ENCODE measurements around the gene GYG2. TPM values are rescaled to one million over a fixed set of nuclear protein-coding genes. Genes with fewer than 3 reads are reported as not detected.

The GYG2 gene
- total RNA-seq, 1 experiment from 2014 or later, result not detected

- TF ChIP-seq CTCF (IDR thresholded peaks at IDR 0.05 in 2 of 3, conservative IDR thresholded peaks at IDR 0.05 in 1 of 3; ENCODE audit: borderline replicate concordance in 1 of 3, insufficient read depth in 1 of 3, low read depth in 2 of 3, low read length in 2 of 3) (no peak), REST (IDR thresholded peaks at IDR 0.05; ENCODE audit: low read depth) (no peak), JUND (IDR thresholded peaks at IDR 0.05) (no peak), POLR2AphosphoS5 (IDR thresholded peaks at IDR 0.05; ENCODE audit: low read depth, low read length) (no peak), ZNF274 (IDR thresholded peaks at IDR 0.05; ENCODE audit: low read depth, low read length) (no peak)
These were observed 12.2 kb downstream of the GYG2 start (continued) for GRCh38 chrX:2840961-2841360.

GRCh38 chrX:2841537-2841936 lies 12.8 kb downstream of the GYG2 start:
- BruUV-seq (replicated peaks), result no TSS peak
- Histone ChIP-seq H3K4me1 (ENCODE audit: control insufficient read depth in 1 of 2, insufficient read depth in 2 of 2, low read length in 2 of 2) (no peaks in the 10 kb centered on the region), H3K27ac (ENCODE audit: low read depth, low read length) (no peak overlapping the region), H4K20me1 (ENCODE audit: insufficient read depth) (no peaks in the 10 kb centered on the region), H3K9me2 (ENCODE audit: insufficient read depth) (no peaks in the 10 kb centered on the region), H3K36me3 (ENCODE audit: control insufficient read depth in 1 of 2, insufficient read depth in 2 of 2, low read length in 2 of 2) (no peaks in the 10 kb centered on the region), H3K9ac (ENCODE audit: low read length) (no peak overlapping the region), H2AFZ (ENCODE audit: low read depth, low read length, poor library complexity, severe bottlenecking) (no peak overlapping the region), H3K4me3 (replicated peaks in 1 of 2; ENCODE audit: low read depth in 1 of 2, low read length in 2 of 2) (no peak overlapping the region), H3K9me3 (ENCODE audit: control insufficient read depth in 1 of 2, insufficient read depth in 1 of 2, low read depth in 1 of 2, low read length in 2 of 2) (no peaks in the 10 kb centered on the region), H3K27me3 (ENCODE audit: insufficient read depth, low read length) (no peaks in the 10 kb centered on the region), H3K4me2 (ENCODE audit: low read length) (no peak overlapping the region), H3K79me2 (ENCODE audit: insufficient read depth, low read length) (no peaks in the 10 kb centered on the region)
- DNase-seq (ENCODE audit: low read depth, low spot score) (no peak), ATAC-seq (no peak)
- ChIA-PET POLR2A (no interaction called here), CTCF (no interaction called here), RAD21 (ENCODE audit: low non-redundant PET in 1 of 2, low total read pairs in 2 of 2, uncharacterized antibody in 2 of 2, unreplicated experiment in 2 of 2) (no interaction called here)
- intact Hi-C loops (cut with micrococcal nuclease), result no loop called here
- TF ChIP-seq ZFX (IDR thresholded peaks at IDR 0.05) (no peak), CTCF (IDR thresholded peaks at IDR 0.05 in 2 of 3, conservative IDR thresholded peaks at IDR 0.05 in 1 of 3; ENCODE audit: borderline replicate concordance in 1 of 3, insufficient read depth in 1 of 3, low read depth in 2 of 3, low read length in 2 of 3) (no peak), TCF7L2 (IDR thresholded peaks at IDR 0.05; ENCODE audit: borderline replicate concordance, extremely low read depth, insufficient read depth, insufficient read length) (no peak)

All from HCT116 (cell line).